ENCODE data around the gene FAM120B. TPM values are rescaled to one million over a fixed set of nuclear protein-coding genes. Genes with fewer than 3 reads are reported as not detected.

The FAM120B gene
- total and polyA plus RNA-seq, 2 of the 4 experiments (the other 2 are of a cell fraction) = 15.3 to 28.0 TPM

DNA sequence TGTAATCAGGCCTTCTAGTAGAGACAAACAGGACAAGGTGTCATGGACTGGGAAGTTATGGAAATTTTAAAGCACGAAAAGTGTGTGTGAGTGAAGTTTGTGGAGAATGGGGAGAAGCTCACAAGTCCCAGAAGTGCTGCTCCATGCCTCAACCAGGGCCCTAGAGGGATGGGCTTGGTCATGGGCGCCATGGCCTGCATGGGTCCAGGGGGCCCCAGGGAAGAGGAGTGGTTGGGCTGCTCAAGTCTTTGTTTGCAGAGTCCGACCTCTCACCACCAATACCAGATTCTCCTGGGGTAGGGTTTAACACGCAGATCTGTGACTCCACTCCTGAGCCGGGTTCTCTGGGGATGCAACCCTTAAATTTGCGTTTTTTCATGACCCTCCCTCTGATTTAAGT, 88.4 kb downstream of the FAM120B start:
- in situ Hi-C loops (cut with MboI; ENCODE audit: low sequenced_read_pairs) (no loop called here), intact Hi-C loops (cut with micrococcal nuclease) (no loop called here), dilution Hi-C loops (cut with HindIII; ENCODE audit: low sequenced_read_pairs, unreplicated experiment) (no loop called here)
- Histone ChIP-seq H3K79me1 (ENCODE audit: low read depth in 1 of 2, low read length in 2 of 2) (peaks cover 4 to 6% of the 10 kb centered on the region in 2 experiments; a peak in 1 of 4 replicates), H3K14ac (replicated peaks; ENCODE audit: low read depth, low read length) (no peak overlapping the region), H3K56ac (ENCODE audit: extremely low read depth, insufficient read depth, low read length) (no peak overlapping the region), H3K4ac (ENCODE audit: low read depth, low read length) (no peak overlapping the region), H4K91ac (ENCODE audit: insufficient read depth, low read depth, low read length) (no peak overlapping the region), H2BK15ac (ENCODE audit: low read depth, low read length) (no peak overlapping the region), H4K20me1 (ENCODE audit: insufficient read depth, low read length) (no peaks in the 10 kb centered on the region), H4K5ac (ENCODE audit: low read depth, low read length) (no peak overlapping the region), H2BK120ac (ENCODE audit: low read depth, low read length) (no peak overlapping the region), H3K4me1 (ENCODE audit: control insufficient read depth, insufficient read depth, low read length) (no peaks in the 10 kb centered on the region), H4K8ac (ENCODE audit: low read depth in 2 of 2, low read length in 2 of 2) (no peak overlapping the region), H3K27me3 (ENCODE audit: control insufficient read depth, insufficient read depth, low read length) (no peaks in the 10 kb centered on the region), H3K36me3 (ENCODE audit: control insufficient read depth, insufficient read depth, low read length) (peaks cover 45% of the 10 kb centered on the region), H3K27ac (ENCODE audit: insufficient read depth, low read length) (no peak overlapping the region), H3K18ac (ENCODE audit: low read depth, low read length) (no peak overlapping the region), H2AFZ (replicated peaks; ENCODE audit: low read length, poor library complexity) (no peak overlapping the region), H3K4me3 (ENCODE audit: insufficient read depth, low read depth, low read length) (no peak overlapping the region), H3K9me3 (ENCODE audit: control insufficient read depth, insufficient read depth, low read length) (no peaks in the 10 kb centered on the region), H3K4me2 (ENCODE audit: low read depth, low read length) (no peak overlapping the region), H3K23ac (ENCODE audit: low read depth, low read length) (no peak overlapping the region), H3K9ac (ENCODE audit: low read depth, low read length) (no peak overlapping the region), H2BK5ac (ENCODE audit: low read depth, low read length, poor library complexity, severe bottlenecking) (no peak overlapping the region), H2AK9ac (replicated peaks; ENCODE audit: low read depth, low read length, poor library complexity) (no peak overlapping the region), H2BK20ac (ENCODE audit: low read depth, low read length) (no peak overlapping the region), H3K9me1 (ENCODE audit: insufficient read depth, low read length) (peaks cover 13% of the 10 kb centered on the region), H2AK5ac (ENCODE audit: low read depth, low read length) (no peak overlapping the region)
- no peak for TF ChIP-seq SMC3 (IDR thresholded peaks at IDR 0.05; ENCODE audit: low read depth, low read length)
- TF ChIP-seq, protein P1, sequence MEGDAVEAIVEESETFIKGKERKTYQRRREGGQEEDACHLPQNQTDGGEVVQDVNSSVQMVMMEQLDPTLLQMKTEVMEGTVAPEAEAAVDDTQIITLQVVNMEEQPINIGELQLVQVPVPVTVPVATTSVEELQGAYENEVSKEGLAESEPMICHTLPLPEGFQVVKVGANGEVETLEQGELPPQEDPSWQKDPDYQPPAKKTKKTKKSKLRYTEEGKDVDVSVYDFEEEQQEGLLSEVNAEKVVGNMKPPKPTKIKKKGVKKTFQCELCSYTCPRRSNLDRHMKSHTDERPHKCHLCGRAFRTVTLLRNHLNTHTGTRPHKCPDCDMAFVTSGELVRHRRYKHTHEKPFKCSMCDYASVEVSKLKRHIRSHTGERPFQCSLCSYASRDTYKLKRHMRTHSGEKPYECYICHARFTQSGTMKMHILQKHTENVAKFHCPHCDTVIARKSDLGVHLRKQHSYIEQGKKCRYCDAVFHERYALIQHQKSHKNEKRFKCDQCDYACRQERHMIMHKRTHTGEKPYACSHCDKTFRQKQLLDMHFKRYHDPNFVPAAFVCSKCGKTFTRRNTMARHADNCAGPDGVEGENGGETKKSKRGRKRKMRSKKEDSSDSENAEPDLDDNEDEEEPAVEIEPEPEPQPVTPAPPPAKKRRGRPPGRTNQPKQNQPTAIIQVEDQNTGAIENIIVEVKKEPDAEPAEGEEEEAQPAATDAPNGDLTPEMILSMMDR (conservative IDR thresholded peaks at IDR 0.05; ENCODE audit: low read depth, low read length) = no peak
- TF ChIP-seq MXI1 (IDR thresholded peaks at IDR 0.05; ENCODE audit: borderline replicate concordance, low read depth, low read length) = no peak
- TF ChIP-seq RFX5 (IDR thresholded peaks at IDR 0.05; ENCODE audit: low read depth, low read length) = no peak
- TF ChIP-seq CEBPB (IDR thresholded peaks at IDR 0.05; ENCODE audit: low read depth, low read length) = no peak
- no peak for TF ChIP-seq RAD21 (IDR thresholded peaks at IDR 0.05; ENCODE audit: low read length)
- no peak for TF ChIP-seq RCOR1 (IDR thresholded peaks at IDR 0.05; ENCODE audit: insufficient replicate concordance, low read length)
- TF ChIP-seq, protein P2, sequence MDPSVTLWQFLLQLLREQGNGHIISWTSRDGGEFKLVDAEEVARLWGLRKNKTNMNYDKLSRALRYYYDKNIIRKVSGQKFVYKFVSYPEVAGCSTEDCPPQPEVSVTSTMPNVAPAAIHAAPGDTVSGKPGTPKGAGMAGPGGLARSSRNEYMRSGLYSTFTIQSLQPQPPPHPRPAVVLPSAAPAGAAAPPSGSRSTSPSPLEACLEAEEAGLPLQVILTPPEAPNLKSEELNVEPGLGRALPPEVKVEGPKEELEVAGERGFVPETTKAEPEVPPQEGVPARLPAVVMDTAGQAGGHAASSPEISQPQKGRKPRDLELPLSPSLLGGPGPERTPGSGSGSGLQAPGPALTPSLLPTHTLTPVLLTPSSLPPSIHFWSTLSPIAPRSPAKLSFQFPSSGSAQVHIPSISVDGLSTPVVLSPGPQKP (IDR thresholded peaks at IDR 0.05; ENCODE audit: borderline replicate concordance, low read depth, low read length) = no peak
- no peak for TF ChIP-seq FOS (IDR thresholded peaks at IDR 0.05; ENCODE audit: low read depth, low read length)
- TF ChIP-seq POLR2A (IDR thresholded peaks at IDR 0.05; ENCODE audit: low read depth, low read length) = no peak
- TF ChIP-seq, protein P3, sequence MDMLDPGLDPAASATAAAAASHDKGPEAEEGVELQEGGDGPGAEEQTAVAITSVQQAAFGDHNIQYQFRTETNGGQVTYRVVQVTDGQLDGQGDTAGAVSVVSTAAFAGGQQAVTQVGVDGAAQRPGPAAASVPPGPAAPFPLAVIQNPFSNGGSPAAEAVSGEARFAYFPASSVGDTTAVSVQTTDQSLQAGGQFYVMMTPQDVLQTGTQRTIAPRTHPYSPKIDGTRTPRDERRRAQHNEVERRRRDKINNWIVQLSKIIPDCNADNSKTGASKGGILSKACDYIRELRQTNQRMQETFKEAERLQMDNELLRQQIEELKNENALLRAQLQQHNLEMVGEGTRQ (IDR thresholded peaks at IDR 0.05; ENCODE audit: low read depth, low read length) = no peak
- TF ChIP-seq MAZ (IDR thresholded peaks at IDR 0.05; ENCODE audit: borderline replicate concordance, low read depth, low read length) = no peak
- no peak for TF ChIP-seq NFE2L2 (IDR thresholded peaks at IDR 0.05; ENCODE audit: low read depth, low read length)
- TF ChIP-seq MAFK (IDR thresholded peaks at IDR 0.05; ENCODE audit: low read depth, low read length) = no peak
- TF ChIP-seq CHD1 (IDR thresholded peaks at IDR 0.05; ENCODE audit: low read depth, low read length) = no peak
- TF ChIP-seq BHLHE40 (IDR thresholded peaks at IDR 0.05; ENCODE audit: low read depth, low read length) = no peak
- ChIA-PET POLR2A (ENCODE audit: unreplicated experiment) (no interaction called here), CTCF (no interaction called here)
- no TSS peak for BruUV-seq (replicated peaks)
- no peak for ATAC-seq (ENCODE audit: low read depth)
- WGBS, 2 experiments (ENCODE audit: extremely low coverage in 2 of 2, insufficient read length in 1 of 2) = 67% methylated on average over 1 of the region's 6 CpGs; no CpG with 5 or more reads in 1 of the 2 experiments
- DNase-seq = no peak
